ENCODE data around the gene ARID5B.

The ARID5B gene

GRCh38 chr10:62045765-62046521 is 144.4 kb downstream of the ARID5B start:
- TF ChIP-seq, protein P1, sequence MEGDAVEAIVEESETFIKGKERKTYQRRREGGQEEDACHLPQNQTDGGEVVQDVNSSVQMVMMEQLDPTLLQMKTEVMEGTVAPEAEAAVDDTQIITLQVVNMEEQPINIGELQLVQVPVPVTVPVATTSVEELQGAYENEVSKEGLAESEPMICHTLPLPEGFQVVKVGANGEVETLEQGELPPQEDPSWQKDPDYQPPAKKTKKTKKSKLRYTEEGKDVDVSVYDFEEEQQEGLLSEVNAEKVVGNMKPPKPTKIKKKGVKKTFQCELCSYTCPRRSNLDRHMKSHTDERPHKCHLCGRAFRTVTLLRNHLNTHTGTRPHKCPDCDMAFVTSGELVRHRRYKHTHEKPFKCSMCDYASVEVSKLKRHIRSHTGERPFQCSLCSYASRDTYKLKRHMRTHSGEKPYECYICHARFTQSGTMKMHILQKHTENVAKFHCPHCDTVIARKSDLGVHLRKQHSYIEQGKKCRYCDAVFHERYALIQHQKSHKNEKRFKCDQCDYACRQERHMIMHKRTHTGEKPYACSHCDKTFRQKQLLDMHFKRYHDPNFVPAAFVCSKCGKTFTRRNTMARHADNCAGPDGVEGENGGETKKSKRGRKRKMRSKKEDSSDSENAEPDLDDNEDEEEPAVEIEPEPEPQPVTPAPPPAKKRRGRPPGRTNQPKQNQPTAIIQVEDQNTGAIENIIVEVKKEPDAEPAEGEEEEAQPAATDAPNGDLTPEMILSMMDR (IDR thresholded peaks at IDR 0.05; ENCODE audit: extremely low read depth, missing control alignments): no peak
- DNase-seq (ENCODE audit: low spot score): no peak

GRCh38 chr10:62046522-62047227 is 145.2 kb downstream of the ARID5B start:
- DNase-seq (ENCODE audit: low spot score): no peak

DNA sequence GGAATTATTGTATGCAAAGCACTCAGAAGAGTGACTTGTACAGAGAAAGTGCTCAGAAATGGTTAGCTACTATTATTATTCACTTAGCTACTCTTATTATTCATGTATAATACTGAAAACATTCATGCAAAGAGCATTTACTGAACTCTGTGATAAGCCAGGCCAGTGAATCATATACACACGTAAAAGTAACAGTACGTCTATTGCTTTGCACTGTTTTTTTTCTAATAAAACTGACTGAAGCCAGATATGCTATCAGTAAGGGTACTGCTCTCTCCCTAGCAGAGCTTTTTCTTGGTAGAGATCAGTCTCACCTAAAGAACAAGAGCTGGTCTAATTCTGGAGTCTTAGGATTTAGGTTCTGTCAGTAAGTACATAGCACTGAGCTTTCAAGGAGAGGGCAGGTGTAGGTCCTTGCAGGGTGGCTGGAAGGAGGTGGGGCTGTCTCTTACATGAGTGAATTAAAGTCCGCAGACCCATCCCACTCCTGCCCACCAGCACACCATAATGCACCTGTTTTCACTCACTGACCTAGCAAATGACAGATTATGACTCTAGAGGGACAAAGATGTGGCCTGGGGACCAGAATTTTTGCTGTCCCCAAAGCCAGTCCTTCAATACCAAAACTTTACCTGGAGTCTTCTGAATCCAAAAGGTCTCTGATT is 145.9 kb downstream of the ARID5B start:
- TF ChIP-seq, protein P1 (IDR thresholded peaks at IDR 0.05; ENCODE audit: extremely low read depth, missing control alignments): no peak
- DNase-seq (ENCODE audit: low spot score): no peak

More at GRCh38 chr10:62046522-62047227, 145.2 kb downstream of the ARID5B start:
- TF ChIP-seq, protein P1 (IDR thresholded peaks at IDR 0.05; ENCODE audit: extremely low read depth, missing control alignments): no peak

- TF ChIP-seq, protein P1 (IDR thresholded peaks at IDR 0.05; ENCODE audit: extremely low read depth, missing control alignments): no peak
- no peak for DNase-seq (ENCODE audit: low spot score)
These were observed 146.5 kb downstream of the ARID5B start for GRCh38 chr10:62047960-62048383.

GRCh38 chr10:62048470-62048869 is 147.0 kb downstream of the ARID5B start:
- DNase-seq (ENCODE audit: low spot score): no peak
- TF ChIP-seq, protein P1 (IDR thresholded peaks at IDR 0.05; ENCODE audit: extremely low read depth, missing control alignments): no peak

DNA sequence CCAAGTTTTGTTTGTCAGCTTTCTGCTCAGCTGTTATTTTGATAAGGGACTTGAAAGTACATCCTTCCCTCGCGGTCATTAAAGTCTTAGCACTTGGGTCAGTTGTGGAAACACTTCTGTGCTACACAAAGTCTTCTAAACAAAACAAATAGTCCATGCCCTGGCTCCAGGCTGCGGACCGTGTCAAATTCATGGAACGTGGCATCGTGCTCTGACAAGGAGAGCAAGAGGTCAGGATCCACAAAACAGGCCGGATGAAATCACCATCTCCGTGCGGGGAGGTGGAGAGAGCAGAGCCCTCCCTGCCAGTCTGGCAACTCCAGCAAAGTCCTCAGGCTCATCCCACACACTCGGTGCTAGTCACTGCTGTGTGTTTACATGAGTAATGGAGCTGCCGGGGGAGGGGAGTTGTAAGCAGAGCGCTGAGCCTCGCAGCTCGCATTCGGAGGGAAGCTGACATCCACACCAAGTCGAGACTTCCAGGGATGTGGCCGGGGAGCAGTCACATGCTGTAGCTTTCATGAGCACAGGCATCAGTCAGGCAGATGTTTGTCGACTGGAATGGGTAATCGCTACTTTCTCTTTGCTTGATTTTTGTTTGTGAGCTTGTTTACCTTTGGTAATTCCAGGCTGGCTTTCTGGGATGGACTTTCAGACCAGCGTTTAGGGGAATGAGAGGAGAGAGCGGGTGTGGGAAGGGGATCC is 147.6 kb downstream of the ARID5B start:
- no peak for DNase-seq (ENCODE audit: low spot score)
- TF ChIP-seq, protein P1 (IDR thresholded peaks at IDR 0.05; ENCODE audit: extremely low read depth, missing control alignments): no peak
